DMS53 treated with DMSO at 0.1 percent for 48 hours (cell line): Measurements from ENCODE around the gene FAT4.

Experiments
- DNase-seq: peaks from one replicate; lab custom pipeline; 2025; ENCODE audit not compliant: unreplicated experiment; lab: John Stamatoyannopoulos, UW

The FAT4 gene, protein sequence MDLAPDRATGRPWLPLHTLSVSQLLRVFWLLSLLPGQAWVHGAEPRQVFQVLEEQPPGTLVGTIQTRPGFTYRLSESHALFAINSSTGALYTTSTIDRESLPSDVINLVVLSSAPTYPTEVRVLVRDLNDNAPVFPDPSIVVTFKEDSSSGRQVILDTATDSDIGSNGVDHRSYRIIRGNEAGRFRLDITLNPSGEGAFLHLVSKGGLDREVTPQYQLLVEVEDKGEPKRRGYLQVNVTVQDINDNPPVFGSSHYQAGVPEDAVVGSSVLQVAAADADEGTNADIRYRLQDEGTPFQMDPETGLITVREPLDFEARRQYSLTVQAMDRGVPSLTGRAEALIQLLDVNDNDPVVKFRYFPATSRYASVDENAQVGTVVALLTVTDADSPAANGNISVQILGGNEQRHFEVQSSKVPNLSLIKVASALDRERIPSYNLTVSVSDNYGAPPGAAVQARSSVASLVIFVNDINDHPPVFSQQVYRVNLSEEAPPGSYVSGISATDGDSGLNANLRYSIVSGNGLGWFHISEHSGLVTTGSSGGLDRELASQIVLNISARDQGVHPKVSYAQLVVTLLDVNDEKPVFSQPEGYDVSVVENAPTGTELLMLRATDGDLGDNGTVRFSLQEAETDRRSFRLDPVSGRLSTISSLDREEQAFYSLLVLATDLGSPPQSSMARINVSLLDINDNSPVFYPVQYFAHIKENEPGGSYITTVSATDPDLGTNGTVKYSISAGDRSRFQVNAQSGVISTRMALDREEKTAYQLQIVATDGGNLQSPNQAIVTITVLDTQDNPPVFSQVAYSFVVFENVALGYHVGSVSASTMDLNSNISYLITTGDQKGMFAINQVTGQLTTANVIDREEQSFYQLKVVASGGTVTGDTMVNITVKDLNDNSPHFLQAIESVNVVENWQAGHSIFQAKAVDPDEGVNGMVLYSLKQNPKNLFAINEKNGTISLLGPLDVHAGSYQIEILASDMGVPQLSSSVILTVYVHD (N-terminal part only)

DNA sequence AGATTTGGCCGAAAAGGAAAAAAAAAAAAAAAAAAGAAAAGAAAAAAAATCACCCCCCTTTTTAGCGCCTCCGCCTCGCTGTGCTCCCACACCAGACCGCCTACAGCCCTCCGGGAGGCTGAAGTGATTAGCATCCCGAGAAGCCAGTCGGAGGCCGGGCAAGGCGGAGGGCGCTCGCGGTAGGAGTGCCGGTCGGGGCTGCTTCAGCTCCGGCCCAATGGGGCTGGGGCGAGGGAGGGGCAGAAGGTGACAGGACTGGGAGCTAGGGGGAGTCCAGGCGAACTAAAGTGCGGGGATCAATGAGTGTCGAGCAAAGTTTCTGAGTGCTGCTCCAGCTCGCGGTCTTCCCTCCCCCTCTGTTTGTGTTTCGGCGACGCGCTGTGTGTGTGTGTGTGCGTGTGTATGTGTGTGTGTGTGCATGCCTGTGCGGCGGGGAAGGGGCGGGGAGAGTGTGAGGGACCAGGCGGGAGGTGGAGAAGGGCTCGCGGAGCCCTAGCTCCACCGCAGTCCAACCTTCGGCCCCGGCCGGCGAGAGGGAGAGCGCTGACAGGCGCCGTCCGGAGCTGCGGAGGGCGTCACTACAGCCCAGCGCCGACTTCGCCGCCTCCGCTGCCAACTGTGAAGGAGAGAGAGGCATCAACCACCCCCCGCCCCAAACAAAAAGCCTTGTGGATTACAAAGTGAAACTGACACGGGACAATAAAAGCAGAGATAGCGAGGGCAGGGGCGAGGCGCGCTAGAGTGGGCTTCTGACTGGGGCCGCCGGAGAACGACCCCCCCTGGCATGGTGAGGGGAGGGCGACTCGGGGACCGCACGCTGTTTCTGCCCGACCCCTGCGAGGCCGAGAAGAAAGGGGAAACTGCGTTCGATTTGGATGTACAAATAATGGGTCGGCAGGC, at the start of gene FAT4:
Gene FAT4 (plus strand): TSS at position 280 of the 900 bp plus-strand sequence. CDS start 1,457 bp downstream, outside the sequence.
- peak; percentile 70 for DNase-seq

DNA sequence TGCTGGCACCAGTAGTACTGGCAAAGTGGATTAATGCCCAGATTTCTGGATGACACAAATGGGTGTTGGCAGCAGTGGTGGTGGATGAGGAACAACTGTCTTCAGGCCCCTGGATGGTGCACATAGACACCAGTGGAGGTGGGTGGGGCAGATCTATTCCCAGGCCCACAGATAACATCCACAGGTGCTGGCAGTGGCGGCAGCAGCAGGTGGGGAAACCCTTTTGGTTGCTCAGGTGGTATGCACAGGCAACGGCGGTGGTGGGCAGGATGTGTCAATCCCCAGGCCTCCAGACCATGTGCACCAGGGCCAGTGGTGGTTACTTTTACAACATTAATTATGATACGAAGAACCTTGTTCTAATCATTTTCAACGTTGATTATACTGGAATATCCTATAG, 48.9 kb upstream of the FAT4 start:
- DNase-seq, result no peak

DNA sequence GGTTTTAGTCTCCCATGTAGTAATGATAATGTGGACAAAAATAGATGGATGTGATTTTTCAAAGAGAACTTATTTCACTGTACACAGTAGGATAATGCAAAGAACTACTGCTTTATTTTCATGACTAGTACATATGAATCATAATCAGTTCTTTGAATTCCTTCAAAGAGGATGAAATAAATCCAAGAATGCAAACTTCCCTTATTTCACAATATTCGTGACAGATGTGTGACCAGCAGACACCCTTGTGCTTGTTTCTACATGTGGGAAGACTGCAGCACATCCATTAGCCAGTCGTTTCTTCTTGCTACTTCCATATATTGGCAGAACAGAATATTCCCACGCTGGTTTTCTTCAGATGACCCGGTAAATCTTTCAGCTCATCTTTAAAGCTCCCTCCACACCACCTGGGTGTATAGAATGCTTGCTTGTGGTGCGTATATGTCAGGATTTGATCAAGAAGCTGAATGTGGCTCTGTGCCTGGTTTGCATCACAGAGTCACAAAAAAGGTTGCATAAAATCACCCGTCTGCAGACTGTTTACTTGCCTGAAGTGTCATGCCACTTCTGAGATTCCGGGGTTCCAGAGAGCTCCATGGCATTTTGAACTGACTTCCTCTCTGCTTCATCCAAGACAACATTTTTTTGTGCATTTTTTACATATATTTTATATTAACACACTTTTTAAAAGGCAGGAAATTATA, 47.7 kb upstream of the FAT4 start:
- DNase-seq, result no peak

DNA sequence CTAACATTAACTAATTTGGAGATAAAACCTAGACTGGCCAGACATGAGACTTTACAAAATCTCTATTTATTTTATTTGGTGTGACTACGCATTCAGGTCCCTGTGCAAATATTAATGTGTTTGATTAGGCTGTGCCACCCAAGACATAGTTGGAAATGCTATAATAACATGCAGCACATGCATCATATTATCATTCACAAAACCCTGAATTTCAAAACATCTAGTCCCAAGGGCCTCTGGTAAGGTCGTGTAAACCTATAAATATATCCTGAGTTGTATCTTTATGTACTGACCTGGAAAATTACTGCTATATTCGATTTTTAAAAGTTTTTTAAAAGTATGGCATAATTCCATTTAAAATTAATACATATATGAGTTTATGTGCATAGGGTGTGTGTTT, 47.1 kb upstream of the FAT4 start:
- no peak for DNase-seq

DNA sequence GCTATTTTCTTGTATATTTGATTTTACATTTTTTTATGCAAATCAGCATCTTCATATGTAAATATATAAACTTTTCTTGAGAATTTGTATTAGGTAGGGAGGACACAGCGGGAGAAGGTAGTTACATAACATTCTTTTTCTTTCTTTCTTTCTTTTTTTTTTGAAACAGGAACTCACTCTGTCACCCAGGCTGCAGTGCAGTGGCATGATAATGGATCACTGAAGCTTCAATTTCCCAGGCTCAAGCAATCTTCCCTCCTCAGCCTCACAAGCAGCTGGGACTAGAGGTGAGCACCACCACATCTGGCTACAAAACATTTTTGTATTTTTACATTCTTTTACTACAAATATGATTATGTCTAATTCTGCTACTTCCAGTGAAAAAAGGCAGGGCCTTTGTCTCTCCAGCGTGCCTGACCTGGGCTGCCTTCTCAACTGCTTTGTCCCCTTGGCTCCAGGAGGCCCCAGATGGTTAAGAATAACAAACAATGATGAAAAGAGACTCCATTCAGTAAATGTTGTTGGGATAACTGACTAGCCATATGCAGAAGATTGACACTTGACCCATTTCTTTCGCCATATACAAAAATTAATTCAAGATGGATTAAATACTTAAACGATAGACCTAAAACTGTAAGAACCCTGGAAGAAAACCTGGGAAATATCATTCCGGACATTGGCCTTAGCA, 46.5 kb upstream of the FAT4 start:
- DNase-seq, result no peak

DNA sequence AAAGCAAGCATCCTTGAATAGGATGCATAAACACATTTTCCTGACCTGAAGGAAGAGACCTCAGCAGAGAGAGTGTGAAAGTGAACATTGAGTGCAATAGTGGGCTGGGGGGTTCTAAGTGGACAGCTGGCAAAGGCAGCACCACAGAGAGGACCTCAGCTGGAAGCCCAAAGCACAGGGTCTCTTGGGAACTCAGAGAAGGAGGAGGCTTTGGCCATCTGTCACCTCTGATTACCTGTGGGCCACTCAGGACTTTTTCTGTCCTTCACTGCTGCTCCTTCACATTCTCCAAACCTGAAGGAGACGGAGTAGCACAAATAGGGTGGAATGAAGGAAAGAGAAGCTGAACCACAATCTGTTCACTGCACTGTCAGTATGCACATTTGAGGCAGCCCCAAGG, 37.9 kb upstream of the FAT4 start:
- no peak for DNase-seq

DNA sequence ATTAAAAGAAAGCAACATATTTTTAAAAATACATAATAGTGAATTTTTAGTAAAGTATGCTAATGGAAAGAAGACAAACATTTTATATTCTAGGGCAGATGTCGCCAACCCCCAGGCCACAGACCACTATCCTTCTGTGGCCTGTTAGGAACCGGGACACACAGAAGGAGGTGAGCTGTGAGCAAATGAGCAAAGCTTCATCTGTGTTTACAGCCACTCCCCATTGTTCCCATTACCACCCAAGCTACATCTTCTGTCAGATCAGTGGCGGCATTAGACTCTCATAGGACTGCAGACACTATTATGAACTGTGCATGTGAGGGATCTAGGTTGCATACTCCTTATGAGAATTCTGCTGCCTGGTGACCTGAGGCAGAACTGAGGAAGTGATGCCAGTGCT, 37.0 kb upstream of the FAT4 start:
- no peak for DNase-seq

DNA sequence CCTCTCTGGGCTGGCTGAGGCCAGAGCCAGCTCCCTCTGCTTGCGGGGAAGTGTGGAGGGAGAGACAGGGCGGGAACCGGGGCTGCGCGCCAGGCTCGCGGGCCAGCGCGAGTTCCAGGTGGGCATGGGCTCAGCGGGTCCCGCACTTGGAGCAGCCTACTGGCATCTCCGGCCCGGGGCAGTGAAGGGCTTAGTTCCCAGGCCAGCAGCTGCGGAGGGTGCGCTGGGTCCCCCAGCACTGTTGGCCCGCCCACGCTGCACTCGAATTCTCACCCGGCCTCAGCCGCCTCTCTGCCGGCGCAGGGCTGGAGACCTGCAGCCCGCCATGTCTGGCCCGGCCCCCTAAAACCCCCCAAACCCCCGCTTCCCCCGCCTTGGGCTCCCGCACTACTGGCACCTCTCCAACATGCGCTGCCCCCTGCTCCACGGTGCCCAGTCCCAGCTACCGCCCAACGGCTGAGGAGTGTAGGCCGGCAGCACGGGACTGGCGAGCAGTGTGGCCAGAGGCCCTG, 33.8 kb upstream of the FAT4 start:
- no peak for DNase-seq

DNA sequence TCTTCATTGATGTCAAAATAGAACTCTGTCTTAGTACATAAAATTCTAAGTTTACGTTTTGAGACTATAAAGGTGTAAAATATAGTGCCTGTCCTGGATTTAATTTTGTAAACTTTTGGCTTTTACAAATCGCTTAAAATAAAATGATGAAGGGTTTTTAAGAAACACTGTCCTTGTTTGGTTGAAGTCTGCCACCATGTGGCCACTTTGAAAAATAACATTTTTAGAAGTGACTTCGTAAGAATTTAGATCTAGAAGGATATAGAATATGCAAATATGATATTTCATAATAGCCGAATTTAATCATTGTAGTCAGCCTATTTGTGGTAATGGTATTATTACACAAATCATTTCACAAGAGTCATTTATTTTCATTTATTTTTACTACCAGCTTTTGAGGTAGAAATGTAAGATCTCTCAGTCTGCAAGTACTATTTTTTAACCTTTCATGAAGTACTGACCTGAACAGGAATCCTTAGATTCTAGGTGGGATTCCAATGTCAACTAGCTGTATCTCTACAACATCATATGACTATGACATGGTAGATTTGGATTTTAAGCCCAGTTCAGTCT, 31.0 kb upstream of the FAT4 start:
- DNase-seq, result peak; percentile 11

DNA sequence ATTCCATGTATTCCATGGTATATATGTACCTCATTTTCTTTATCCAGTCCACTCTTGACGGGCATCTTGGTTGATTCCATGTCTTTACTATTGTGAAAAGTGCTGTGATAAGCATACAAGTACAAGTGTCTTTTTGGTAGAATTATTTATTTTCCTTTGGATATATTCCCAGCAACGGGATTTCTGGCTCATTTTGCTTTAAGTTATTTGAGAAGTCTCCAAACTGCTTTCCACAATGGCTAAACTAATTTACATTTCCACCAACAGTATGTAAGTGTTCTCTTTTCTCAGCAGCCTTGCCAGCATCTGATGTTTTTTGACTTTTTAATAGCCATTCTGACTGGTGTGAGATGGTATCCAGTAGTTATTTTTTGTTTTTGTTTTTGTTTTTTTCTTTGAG, 17.6 kb upstream of the FAT4 start:
- DNase-seq, result no peak

DNA sequence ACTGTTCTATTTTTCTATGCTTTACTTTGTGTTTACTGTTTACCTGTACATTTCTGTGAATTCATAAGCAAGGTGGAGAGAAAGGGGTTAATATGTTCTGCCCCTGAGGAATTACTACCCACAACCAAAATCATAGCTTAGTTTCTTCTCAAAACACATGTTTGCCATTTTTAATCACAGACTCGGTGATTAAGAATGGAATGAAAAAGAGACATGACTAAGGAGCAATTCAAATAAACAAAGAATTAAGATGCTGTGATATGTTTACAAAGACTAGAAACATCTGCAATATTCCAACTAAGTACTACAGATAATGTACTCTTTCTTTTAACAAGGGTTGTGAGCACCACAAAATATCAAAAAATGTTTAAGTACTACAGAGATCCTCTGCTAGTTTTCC, 11.7 kb upstream of the FAT4 start:
- DNase-seq, result no peak

DNA sequence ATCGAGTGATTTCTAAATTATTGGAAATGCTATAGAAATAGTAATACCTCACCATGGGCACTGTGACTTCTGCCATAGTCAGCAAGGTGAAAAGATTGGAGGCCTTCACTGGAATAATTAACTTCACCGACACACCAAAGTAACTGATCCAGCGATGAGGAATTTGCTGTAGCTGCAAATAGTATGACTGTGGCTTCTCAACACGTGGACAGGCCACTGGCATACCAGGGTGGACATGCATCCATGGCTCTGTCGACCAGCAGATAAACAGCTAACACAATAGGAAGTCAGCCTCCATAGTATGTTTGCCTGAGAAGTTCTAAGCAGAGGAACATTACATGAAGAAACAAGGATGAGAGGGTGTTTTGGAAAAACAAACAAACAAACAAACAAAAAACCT, 10.9 kb upstream of the FAT4 start:
- no peak for DNase-seq

DNA sequence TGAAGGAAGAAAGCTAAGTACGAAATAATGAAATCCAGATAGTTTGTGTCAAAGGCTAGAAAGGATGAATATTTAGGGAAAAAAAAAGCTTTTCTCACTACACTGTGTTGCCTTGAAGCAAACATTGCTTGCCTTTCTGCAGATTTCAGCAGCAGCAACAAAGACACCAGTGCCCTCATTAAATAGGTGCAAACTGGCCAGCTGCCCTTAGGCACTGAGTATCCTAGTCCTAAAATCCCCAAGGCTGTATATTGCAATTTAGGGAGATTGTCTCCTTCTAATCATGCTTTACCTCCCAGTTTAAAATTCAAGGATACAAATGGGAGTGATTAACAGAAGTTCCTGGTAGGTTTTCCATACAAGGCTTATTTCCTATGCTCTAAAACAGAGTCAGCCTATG, 8.6 kb upstream of the FAT4 start:
- DNase-seq, result no peak

DNA sequence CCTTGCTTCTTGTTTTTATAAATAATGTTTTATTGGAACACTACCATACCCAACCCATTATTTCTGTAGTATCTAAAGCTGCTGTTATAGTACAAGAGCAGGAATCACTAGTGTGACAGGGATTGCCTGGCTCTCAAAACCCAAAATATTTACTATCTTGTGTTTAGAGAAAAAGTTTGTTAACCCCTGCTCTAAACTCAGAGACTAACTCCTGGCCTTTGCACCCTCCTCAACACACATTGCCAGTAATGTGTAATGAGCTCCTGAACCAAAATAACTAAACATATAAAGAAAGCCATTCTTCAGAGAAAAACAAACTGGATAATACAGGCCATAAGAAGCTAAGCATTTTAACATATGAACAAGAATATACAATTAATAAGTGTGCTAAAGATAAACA, 8.2 kb upstream of the FAT4 start:
- no peak for DNase-seq

DNA sequence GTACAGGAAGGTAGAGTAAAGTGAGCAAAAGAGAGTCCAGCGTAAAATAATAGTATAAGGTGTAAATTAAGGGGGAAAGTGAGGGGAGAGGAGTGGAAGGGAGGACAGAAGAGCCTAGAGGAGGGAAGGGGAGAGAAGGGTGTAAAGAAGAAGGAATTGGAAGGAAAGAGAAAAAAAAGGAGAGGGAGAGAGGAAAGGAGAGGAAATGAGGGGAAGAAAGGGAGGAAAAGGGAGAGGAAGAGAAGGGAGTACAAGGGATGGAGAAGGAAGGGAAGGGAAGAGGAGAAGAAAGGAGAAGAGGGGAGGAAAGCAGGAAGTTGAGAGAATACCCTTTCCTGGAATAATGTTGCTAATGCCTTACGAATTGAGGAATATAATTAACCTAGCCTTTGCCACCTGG, 3.3 kb upstream of the FAT4 start:
- no peak for DNase-seq

DNA sequence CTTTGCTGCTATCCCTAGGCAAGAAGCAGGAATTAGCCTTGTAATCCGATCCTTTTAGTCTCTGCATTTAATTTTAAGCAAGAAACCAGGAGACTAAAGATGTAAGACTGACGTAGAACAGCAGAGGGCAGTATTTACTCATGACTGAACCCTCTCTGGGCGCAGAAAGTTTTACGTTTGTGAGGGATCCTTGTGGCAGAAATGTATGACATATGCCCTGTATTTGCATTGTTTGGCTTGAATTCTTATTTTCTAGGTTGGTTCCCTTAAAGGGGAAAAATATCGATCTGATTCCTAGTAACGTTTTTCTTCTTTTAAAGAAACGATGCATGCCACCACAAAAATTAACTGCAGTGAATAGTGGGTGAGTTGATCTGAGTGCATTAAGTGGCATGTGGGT, 1.3 kb upstream of the FAT4 start:
- DNase-seq, result peak; percentile 74

DNA sequence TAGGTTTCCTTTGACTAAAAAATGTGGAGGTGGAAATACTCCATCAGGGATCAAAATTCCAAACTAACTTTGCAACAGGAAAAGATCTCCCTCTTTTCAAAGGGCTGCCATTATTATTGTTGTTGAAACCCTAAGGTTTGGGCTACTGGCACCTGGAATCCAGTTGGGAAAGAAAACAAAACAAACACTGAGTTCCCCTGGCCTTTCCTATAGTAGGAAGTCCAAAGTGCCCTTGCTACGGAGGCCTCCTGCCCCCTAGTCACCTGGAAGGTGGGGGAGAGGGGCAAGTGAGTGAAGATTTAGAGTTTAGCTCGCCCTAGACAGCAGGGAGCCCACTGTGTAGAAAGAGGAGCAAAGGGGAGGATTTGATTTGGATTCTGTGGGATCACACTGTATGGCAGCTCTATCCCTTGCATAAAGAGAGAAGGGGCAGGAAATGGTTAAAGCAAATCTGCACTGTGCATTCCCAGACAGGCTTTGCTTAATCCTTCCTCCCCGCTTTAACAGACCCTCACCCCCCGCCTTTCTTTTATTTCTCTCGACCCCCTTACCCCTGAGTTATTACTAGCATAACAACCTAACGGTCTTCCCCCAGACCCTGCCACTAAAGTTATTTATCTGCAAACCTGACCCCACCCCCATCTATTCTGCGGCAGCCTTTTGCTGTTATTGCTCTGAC, 627 bp upstream of the FAT4 start:
- no peak for DNase-seq

DNA sequence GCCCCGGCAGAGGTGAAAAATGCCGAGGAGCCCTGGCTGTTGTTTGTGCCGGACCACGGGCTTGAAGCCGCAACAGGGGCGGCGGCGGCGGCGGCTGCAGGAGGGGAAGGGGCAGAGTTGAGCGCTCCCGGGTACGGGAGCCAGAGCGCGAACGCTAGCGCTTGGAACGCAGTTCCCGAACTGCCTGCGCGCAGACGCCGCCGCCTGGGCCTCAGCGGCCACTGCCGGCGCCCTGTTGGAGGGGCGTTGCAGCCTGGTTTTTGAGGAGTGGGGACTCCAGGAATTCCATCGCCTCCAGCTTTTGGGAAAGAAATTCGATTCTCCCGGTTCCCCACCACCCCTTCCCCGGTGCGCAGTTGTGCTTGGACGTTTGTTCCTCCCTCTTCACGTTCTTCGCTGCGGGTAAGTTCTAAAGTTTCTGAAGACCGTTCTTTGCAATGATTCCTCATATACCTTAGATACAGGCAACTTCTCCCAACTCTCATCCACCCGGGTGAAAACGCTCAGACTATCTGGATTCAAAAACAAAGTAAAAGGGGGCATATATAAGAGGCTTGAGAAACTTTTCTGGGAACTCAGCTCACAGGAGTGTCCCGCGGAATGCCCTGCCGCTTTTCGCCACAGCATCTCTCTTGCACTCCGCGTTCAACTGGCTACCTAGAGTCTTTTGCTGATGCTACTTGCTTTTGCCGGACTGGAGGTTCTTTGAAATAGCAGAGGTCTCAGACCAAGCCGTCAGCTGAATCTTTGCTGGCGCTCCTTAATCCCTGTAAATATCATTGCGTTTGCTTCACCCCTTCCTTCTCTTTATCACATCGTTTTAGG, 1.0 kb downstream of the FAT4 start:
- DNase-seq, result peak; percentile 36
